ENCODE data around the gene SRRM1.
"Not testable (repeated sequence)": the region's sequence is repeated elsewhere in the genome, so short reads cannot be mapped to it uniquely, and the experiment has no call there.

The SRRM1 gene

DNA sequence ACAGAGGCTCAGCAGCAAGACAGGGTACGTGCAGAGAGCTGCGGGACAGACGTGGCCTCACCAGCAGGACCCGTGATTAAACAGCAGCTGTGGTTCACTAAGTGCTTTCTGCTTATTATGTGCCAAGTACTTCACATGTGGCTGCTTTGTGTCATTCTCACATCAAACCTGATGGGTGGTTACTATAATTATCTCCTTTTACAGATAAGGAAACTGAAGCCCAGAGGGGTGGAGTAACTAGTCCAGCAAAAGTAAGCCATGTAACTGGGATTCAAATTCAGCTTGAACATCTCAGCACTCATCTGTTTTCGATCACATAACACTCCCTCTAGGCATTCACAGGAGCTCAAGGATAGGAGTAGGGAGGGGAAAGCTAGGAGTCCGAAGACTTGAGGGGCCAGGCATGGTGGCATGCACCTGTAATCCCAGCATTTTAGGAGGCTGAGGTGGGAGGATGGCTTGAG lies 51.3 kb downstream of the SRRM1 start:
- peak; percentile 77 for DNase-seq

DNA sequence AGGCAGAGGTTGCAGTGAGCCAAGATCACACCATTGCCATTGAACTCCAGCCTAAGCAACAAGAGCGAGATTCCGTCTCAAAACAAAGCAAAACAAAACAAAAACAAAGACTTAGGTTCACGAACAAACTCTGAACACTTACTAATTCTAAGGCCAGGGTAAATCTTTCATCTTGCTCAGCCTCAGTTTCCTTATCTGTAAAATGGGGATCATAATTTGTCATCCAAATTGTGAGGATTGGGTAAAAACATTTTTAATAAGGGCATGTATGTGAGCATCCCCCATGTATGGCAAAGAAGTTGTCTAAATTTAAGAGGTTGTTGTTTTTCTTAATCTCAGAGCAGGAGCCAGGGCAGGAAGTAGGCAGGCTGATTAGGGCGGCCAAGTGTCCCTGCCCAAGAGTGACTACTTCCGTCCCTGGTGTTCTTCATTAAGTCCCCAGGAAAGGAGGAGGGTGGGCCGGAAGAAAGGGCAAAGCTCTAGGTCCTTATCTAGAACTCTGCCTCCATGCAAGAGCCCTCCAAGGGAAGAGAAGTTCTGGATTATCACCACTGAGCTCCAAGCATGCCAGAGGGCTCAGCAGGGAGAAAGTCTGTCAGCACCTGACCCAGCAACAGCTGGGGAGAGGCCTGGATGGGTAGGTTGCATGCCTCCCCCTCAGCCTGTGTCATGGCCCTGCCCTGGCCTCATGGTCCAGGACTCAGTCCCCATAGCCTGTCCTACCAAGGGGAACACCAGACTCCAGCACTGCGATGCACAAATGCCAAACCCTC lies 52.3 kb downstream of the SRRM1 start:
- peak; percentile 81 for DNase-seq

DNA sequence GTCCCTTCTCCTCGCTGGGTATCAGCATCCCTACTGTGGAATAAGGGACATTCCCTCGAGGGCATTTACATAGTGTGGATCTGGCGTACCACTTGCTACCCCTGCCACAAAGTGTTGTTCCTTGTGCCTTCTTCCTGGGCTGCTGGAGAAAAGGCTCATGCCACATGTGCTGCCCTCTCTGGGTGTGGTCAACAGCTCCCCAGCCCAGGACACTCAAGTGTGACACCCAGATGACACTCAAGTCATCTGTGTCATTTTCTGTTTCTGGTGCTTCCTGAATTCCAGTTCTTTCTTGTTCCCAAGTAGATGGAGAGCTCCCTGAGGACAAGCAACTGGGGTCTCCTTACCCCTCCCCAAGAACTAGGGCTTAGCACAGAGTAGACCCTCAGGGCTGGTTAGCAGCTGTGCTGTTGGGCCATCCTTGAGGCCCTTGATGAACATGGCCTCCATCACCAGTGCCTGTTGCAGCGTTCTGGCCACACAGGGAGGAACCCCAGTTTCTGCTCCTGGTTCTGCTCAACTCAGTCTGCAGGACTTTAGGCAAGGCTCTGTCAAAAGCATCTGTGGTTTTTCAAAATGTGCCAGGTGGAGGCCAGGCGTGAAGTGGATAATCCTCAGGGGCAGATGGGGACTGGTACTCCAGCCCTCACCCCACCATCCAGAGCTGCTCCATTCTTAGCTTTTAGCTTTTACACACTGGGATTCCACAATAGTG lies 53.1 kb downstream of the SRRM1 start:
- DNase-seq: no peak

DNA sequence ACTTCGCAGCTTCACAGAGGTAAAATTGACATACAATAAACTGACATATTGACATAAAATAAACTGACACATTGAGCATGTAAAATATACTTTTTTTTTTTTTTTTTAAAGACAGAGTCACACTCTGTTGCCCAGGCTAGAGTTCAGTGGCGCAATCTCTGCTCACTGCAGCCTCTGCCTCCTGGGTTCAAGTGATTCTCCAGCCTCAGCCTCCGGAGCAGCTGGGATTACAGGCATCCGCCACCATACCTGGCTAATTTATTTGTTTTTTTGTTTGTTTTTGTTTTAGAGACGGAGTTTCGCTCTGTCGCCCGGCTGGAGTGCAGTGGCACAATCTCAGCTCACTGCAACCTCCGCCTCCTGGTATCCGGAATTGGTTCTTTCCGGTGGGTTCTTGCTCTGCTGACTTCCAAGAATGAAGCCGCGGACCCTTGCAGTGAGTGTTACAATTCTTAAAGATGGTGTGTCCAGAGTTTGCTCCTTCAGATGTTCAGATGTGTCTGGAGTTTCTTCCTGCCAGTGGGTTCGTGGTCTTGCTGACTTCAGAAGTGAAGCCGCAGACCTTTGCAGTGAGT lies 53.7 kb downstream of the SRRM1 start:
- no peak for DNase-seq

DNA sequence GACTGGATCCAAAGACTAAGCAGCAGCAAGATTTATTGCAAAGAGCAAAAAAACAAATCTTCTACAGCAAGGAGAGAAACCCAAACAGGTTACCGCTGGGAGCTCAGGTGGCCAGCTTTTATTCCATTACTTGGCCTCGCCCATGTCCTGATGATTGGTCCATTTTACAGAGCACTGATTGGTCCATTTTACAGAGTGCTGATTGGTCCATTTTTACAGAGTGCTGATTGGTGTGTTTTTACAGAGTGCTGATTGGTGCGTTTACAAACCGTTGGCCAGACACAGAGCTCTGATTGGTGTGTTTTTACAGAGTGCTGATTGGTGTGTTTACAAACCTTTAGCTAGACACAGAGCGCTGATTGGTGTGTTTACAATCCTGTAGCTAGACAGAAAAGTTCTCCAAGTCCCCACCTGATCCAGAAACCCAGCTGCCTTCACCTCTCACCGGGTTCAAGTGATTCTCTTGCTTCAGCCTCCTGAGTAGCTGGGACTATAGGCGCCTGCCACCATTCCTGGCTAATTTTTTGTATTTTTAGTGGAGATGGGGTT lies 54.4 kb downstream of the SRRM1 start:
- not testable (repeated sequence) for DNase-seq

DNA sequence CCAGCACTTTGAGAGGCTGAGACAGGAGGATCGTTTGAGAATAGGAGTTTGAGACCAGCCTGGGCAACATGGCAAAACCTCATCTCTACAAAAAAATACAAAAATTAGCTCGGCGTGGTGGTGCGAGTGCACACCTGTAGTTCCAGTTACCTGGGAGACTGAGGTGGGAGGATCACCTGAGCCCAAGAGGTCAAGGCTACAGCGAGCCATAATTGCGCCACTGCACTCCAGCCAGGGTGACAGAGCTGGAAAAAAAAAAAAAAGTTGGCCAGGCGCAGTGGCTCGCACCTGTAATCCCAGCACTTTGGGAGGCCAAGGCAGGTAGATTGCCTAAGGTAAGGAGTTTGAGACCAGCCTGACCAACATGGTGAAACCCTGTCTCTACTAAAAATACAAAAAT lies 55.2 kb downstream of the SRRM1 start:
- not testable (repeated sequence) for DNase-seq

DNA sequence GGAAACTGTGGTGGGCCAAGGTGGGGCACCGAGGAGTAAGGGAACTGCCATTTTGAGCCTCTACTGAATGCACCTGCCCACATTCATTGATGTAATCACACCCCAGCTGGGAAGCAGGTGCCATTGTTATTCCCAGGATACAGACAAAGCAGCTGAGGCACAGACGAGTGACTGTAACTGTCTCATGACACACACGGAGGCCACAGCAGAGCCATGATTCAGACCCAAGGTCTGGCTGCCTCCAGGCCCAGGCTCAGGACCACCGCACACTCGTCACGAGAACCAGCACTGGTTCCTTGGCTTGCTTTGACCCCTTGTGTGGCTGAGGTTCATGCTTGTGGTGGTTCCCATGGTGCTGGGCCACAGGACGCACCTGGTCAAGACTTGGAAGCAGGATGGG lies 56.5 kb downstream of the SRRM1 start:
- DNase-seq: no peak

DNA sequence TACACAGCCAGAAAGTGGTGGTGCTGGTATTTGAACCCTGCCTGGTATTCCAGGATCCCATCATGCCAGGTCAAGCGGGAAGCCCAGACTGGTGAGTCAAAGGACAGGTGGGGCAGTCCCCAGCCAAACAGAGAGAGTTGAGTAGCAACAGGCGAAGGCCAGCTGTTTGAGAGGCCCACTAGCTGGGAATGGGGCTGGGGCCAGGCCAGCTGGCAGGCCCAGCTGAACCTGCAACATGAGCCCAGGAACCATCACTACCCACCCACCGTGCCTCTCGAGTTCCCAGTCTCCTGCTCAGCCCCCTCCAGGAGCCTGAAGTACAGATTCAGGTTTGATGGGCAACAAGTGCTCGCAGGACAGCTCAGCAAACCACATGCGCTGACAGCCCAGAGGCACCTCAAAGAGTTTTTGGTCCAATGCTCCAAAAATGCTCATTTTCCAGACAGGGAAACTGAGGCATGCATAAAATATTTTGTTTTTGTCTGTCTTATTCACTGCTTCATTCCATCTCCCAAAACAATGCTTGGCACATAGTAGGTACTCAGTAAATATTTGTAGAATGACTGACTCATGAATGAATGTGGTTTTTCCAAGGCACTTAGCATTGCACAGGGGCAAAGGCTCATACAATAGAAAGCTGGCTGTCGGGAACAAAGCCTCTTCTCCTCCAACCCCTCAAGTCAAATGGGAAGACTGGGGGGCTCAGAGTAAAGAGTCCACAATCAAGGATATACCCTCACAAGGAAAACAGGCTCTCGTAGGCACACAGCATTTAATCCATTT lies 59.6 kb downstream of the SRRM1 start:
- no peak for DNase-seq

DNA sequence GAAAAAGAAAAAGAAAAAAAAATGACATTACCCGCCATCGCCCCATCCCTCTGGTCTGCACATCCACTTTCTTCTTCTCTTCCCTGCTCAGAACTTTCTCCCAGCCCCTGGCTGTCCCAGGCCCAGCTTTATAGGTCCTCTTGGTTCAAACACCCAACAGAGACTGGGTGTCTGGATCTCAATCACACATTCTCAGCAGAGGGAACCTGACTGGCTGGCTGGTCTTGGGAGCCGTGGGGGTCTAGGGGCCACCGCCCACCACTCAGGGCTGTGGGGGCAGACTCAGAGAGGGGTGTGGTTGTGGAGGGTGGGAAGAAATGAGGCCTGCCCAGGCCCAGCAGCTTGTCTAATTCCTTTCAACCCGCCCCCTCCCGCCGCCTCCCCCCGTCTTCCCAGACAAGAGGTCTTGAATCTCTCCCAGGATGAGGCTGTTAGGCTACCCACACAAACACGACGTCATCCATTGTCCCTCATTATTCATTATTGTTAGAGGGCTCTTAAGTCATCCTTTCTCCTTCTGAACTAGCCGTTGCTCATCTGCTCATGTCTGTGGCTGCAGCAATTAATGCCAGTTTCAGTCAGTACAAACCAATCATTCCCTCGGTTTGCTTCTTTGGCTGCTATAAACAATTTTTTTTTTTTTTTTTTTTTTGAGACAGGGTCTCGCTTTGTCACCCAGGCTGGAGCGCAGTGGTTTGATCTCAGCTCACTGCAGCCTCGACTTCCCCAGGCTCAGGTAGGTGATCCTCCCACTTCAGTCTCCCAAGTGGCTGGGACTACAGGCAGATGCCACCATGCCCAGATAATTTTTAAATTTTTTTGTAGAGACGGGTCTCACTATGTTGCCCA lies 61.5 kb downstream of the SRRM1 start:
- DNase-seq: no peak

DNA sequence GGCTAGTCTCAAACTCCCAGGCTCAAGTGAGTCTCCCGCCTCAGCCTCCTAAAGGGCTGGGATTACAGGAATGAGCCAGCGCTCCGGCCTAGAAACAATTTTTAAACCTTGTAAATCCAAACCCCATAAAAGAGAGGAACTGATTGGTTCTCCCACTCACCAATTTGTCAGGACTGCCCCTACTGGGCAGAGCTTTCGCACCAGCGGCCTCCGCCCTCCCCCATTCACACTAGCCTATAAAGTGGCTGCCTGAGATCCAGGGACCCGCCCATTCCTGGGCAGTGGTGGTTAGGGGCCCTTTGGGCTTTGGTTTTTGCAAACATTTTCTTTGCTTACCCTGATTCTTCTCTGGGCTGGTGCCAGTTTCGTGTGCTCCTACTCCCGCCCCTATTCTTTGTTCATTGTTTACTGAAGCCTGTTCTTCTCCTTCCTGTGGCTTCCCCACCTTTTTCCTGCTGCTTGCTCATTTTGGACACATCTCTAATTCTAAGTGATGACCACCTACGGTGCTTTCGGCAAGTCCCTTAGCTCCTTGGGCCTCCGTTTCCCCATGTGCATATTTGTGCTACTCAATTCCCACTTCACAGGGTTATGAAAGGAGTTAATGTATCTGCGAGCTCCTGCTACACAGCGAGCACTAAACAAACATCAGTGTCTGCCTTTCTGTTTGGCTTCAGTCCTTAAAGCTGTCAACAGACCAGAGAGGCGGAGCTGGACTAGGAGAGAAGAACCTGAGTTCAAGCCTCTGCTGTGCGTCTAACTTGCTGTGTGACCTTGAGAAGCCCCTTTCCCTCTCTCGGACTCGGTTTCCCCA lies 62.4 kb downstream of the SRRM1 start:
- peak; percentile 78 for DNase-seq

DNA sequence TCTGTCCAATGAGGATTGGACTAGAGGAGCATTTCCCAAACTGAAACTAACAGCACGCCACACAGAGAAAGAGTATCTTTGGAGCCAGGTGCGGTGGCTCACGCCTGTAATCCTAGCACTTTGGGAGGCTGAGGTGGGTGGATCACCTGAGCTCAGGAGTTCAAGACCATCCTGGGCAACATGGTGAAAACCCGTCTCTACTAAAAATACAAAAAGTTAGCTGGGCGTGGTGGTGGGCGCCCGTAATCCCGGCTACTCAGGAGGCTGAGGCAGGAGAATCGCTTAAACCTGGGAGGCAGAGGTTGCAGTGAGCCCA lies 62.9 kb downstream of the SRRM1 start:
- not testable (repeated sequence) for DNase-seq

DNA sequence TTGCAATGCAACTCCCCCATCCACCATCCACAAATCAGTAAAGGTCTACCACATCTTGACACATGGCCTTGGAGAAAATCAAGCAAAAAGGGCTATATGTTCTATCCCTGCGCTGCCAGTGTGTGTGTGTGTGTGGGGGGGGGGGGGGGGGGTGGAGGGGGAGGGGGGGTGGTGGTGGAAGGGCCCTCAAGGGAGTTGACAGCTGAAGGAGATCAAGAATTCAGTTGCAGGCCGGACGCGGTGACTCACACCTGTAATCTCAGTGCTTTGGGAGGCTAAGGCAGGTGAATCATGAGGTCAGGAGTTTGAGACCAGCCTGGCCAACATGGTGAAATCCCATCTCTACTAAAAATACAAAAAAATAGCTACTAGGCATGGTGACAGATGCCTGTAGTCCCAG lies 64.6 kb downstream of the SRRM1 start:
- DNase-seq: no peak

DNA sequence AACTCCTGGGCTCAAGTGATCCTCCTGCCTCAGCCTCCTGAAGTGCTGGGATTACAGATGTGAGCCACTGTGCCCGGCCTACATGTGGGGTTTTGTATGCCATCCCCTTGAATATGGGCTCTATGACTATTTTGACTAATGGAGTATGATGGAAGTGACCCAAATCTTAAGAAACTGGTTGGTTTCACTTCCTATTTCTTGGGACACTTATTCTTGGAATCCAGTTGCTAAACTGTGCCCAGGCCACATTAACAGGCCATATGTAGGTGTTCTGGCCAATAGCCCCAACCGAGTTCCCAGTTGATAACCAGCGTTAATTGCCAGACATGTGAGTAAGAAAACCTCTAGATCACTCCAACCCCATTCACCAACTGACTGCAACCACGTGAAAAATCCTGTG lies 65.8 kb downstream of the SRRM1 start:
- DNase-seq: peak; percentile 33

DNA sequence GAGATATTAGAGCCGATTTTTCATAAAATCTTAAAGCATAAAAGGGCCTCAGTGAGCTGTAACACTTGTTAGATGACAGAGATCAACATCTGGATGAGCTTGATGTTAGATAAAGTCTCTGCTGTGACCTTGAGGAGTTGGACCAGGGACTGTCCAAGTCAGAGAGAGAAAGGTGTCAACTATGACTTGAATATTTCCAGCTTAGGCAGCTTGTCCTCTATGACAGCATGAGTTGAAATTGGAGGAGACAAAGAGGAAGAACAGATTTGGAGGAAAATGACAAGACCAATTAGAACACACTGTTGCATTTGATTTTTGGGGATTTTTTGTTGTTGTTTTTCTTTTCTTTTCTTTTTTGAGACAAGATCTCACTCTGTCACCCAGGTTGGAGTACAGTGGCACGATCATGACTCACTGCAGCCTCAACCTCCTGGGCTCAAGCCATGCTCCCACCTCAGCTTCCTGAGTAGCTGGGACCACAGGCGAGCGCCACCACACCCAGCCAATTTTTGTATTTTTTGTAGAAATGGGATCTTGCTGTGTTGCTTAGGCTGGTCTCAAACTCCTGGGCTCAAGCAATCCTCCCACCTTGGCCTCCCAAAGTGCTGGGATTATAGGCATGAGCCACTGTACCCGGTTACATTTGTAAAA lies 66.8 kb downstream of the SRRM1 start:
- DNase-seq: no peak

DNA sequence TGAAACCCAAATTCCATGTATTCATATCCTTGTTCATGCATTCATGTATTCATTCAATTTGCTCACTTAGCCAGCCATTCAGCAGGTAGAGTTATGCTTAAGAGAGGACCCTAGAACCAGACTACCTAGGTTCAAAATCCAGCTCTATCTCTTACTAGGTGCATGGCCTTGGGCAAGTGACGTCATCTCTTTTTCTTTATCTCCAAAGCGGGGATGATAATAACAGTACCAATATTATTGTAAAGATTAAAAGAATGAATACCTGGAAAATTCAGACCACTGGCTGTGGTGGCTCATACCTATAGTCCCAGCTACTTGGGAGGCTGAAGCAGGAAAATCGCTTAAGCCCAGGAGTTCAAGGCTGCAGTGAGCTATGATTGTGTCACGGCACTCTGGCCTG lies 68.2 kb downstream of the SRRM1 start:
- no peak for DNase-seq

DNA sequence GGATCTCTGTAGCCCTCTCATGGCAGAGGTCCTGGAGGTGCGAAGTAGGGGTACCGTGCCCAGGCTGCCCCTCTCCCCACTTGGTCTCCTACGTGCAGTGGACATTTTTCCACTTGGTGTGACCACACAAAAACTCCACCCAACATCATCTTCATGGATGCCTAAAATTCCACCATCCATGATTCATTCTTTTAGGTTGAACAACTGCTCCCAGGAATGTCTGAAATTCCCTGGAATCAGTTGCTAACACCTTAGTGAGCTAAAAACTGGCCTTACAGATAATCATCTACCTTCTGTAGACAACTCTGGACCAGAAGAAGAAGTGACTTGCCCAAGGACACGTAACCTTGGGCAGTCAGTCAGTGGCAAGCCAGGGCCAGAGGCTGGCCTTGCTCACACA lies 70.1 kb downstream of the SRRM1 start:
- no peak for DNase-seq

DNA sequence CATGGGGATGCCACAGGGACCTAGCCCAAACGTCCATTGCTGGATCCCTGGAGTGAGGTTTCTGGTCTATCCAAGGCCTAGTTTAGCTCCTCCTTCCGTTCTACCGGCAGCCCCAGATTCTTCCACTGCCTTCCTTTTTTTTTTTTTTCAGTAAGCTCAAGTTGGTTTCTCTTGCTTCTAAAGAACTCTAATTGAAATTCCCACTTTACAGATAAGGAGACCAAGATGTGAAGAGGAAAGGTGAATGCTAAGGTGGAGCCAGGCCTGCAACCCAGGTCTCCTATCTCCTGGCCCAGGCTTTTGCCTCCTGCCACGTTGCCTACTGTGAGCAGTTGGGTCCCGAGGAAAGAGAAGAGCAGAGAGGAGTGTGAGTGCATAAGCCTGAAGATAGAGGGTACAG lies 70.6 kb downstream of the SRRM1 start:
- no peak for DNase-seq

DNA sequence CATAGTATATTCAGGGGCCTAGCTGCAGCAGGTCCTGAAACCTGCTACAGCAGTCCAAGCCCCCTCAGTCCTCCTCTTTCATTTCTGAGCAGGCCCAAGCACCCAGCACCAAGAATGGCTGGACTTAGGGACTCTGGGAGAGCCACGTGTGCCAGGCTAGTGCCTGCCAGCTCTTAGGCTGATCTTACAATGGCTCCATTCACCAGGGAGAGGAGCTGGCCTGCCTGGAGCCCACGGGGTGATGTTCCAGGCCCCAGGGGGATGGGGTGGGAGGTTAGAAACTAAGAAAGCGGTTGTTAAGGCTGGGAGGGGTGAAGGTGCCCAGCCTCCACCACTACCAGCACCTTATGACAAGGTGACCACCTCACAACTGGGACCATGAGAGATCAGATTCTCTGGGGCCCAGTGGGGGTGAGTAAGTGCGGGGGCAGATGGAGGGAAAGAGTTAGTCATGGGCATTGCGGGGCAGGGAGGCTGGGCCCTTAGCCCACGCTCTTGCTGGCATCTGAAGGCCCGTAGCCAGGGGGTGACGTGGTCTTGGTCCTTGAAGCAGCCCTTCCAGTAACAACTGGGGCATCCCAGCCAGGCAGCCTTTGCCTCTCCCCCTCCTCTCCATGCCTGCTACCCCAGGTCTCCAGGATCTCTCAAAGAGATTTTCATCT lies 71.9 kb downstream of the SRRM1 start:
- no peak for DNase-seq

DNA sequence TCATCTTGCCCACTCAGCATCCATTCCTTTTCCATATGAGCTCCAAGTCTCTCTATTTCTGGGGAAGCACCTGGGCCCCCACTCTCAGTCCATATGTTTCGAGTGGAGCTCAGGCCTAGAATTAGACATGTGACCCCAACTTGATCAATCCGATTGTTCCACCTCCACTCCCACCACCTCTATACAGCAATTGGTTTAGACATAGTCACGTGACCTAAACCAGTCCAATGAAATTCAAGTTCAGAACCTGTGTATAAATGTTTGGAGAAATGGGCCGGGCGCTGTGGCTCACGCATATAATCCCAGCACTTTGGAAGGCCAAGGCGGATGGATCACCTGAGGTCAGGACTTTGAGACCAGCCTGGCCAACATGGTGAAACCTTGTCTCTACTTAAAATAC lies 72.6 kb downstream of the SRRM1 start:
- no peak for DNase-seq

All from hematopoietic multipotent progenitor cell treated with erythropoietin and hydrocortisone succinate and interleukin-3 and kit ligand, for 8 days (in vitro differentiated cells).